22Rv1 (cell line): ENCODE results near the gene ARL2.
"Not testable (repeated sequence)": the region's sequence is repeated elsewhere in the genome, so short reads cannot be mapped to it uniquely, and the experiment has no call there.

Experiments
- H3K27ac ChIP-seq: fragments of 450-650 bp; 2 replicates; pipeline ENCODE4 v1.5.1; 2017
- ZFX ChIP-seq: fragments of 450-650 bp; IDR thresholded peaks from 2 replicates; pipeline ENCODE4 v1.6.1; 2017; ENCODE audit warnings: antibody characterized with exemption, borderline replicate concordance
- TF ChIP-seq, protein P1 (sequence below): fragments of 450-650 bp; IDR thresholded peaks from 2 replicates; pipeline ENCODE4 v1.5.1; 2017; ENCODE audit warnings: mild to moderate bottlenecking

The ARL2 gene

GRCh38 chr11:64996710-64997380 is 17.1 kb upstream of the ARL2 start, which contains the start of gene BATF2:
Gene BATF2, minus strand, starts transcription at chr11:64996971. Its CDS starts 57 bp downstream, at chr11:64996914.
- no peak within 1 kb of the TSS for H3K27ac ChIP-seq
- no peak for TF ChIP-seq ZFX
- TF ChIP-seq, protein P1, sequence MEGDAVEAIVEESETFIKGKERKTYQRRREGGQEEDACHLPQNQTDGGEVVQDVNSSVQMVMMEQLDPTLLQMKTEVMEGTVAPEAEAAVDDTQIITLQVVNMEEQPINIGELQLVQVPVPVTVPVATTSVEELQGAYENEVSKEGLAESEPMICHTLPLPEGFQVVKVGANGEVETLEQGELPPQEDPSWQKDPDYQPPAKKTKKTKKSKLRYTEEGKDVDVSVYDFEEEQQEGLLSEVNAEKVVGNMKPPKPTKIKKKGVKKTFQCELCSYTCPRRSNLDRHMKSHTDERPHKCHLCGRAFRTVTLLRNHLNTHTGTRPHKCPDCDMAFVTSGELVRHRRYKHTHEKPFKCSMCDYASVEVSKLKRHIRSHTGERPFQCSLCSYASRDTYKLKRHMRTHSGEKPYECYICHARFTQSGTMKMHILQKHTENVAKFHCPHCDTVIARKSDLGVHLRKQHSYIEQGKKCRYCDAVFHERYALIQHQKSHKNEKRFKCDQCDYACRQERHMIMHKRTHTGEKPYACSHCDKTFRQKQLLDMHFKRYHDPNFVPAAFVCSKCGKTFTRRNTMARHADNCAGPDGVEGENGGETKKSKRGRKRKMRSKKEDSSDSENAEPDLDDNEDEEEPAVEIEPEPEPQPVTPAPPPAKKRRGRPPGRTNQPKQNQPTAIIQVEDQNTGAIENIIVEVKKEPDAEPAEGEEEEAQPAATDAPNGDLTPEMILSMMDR: peak; percentile 58

GRCh38 chr11:64998141-64998540 is 15.8 kb upstream of the ARL2 start:
- TF ChIP-seq ZFX: no peak
- TF ChIP-seq, protein P1: no peak
- H3K27ac ChIP-seq: peak overlapping the region; percentile 58

GRCh38 chr11:64998690-64999431 is 15.1 kb upstream of the ARL2 start:
- TF ChIP-seq, protein P1: no peak
- TF ChIP-seq ZFX: no peak
- peak overlapping the region; percentile 58 for H3K27ac ChIP-seq

DNA sequence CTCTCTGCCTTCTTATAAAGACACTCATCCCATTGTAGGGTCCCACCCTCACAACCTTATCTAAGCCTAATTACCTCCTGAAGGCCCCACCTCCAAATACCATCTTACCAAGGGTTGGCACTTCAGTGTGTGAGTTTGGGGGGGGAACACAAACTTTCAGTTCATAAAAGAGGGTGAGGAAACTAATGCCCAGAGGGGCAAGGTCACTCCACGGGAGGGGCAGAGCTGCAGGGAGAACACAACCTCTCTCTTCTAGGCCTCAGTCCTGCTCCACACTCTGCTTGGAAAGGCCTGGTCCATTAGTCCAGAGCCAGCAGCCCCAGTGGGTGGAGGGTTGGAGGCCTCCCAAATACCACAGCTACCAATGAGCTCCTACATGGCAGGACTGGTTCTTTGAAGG is 14.5 kb upstream of the ARL2 start:
- TF ChIP-seq, protein P1: no peak
- TF ChIP-seq ZFX: no peak
- H3K27ac ChIP-seq: peak overlapping the region; percentile 58

- TF ChIP-seq, protein P1: no peak
- no peak for TF ChIP-seq ZFX
- H3K27ac ChIP-seq: no peak overlapping the region
Measured at GRCh38 chr11:65002706-65003105, 11.3 kb upstream of the ARL2 start.

DNA sequence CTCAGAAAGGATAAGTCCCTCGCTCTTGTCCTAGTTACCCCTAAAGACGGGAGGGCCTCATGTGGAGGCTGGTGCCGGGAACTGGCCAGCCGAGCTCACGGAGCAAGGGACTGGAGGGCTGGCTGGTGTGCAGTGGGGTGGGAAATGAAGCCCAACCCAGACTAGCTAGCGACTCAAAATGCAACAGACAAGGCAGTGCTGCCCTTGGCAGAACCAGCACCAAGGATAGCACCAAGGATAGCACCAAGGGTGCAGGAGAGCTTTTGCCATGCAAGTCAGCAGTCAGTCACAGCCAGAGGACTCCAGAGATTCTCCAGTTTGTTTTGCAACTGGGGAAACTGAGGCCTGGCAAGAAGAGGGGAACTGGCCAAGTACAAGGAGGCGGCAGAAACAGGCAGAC is 10.7 kb upstream of the ARL2 start:
- H3K27ac ChIP-seq: no peak overlapping the region
- TF ChIP-seq ZFX: no peak
- TF ChIP-seq, protein P1: no peak

DNA sequence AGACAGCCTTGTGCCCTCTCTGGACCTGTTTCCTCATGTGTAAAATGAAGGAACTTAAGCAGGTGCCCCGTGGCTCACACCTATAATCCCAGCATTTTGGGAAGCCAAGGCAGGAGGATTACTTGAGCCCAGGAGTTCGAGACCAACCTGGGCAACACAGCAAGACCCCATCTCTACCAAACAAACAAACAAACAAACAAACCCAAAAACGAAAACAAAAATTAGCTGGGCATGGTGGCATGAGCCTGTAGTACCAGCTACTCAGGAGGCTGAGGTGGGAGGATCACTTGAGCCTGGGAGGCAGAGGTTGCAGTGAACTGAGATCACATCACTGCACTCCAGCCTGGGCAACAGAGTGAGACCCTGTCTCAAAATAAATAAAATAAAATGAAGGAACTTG is 10.0 kb upstream of the ARL2 start:
- not testable (repeated sequence) for H3K27ac ChIP-seq
